Adrenal gland (tissue), 12 donors: Measurements from ENCODE around the gene SOCS7. TPM values are rescaled to one million over a fixed set of nuclear protein-coding genes. Genes with fewer than 3 reads are reported as not detected.

Source experiments
- DNase-seq, 7 donors: peaks; one replicate each; pipeline ENCODE4 v3.0.0-alpha.2; 2019 to 2020
- H3K27ac ChIP-seq, 5 donors: fragments of 200-600 bp; sonication (generic) in 4 of 5; 1 replicate in 3 of 5; 2 replicates in 2 of 5; pipeline versions ENCODE4 v1.5.1 to v1.8.0; 2016 to 2020; ENCODE audit warnings: mild to moderate bottlenecking in 1 of 5
- H3K27me3 ChIP-seq: fragments of 200-600 bp; 2 replicates; pipeline ENCODE4 v1.8.0; 2021
- H3K36me3 ChIP-seq, 2 donors: fragments of 200-600 bp; replicated peaks in 1 of 2; 1 replicate in 1 of 2; 2 replicates in 1 of 2; pipeline versions ENCODE4 v1.5.1 to v1.8.0; 2018 to 2022
- H3K4me1 ChIP-seq, 2 donors: fragments of 200-600 bp; replicated peaks in 1 of 2; 1 replicate in 1 of 2; 2 replicates in 1 of 2; pipeline versions ENCODE4 v1.5.1 to v1.8.0; 2018 to 2021
- H3K4me3 ChIP-seq, 4 donors: fragments of 200-600 bp; sonication (generic) in 3 of 4; one replicate each; pipeline ENCODE4 v1.5.1; 2016 to 2018
- H3K9me3 ChIP-seq, 3 donors: fragments of 200-600 bp; sonication (generic) in 1 of 3; replicated peaks in 1 of 3; 1 replicate in 2 of 3; 2 replicates in 1 of 3; pipeline versions ENCODE4 v1.5.1 to v1.8.0; 2016 to 2021
- CTCF ChIP-seq, 6 experiments: fragments of 450-650 bp in 4 of 6; fragments of 200-600 bp in 2 of 6; sonication (generic) in 1 of 6; IDR thresholded peaks; 1 replicate in 5 of 6; 2 replicates in 1 of 6; pipeline versions ENCODE4 v1.5.1 to v1.8.0; 2016 to 2021; ENCODE audit warnings: antibody characterized with exemption in 6 of 6, mild to moderate bottlenecking in 2 of 6, moderate library complexity in 1 of 6
- POLR2A ChIP-seq, 2 donors: fragments of 450-650 bp; IDR thresholded peaks; one replicate each; pipeline ENCODE4 v1.6.1; 2017; ENCODE audit warnings: antibody characterized with exemption in 2 of 2, mild to moderate bottlenecking in 2 of 2, moderate library complexity in 1 of 2
- WGBS, 4 donors: extraction: QIAGEN DNeasy Blood & Tissue Kit in 2 of 4; methylation state at CpG; one replicate each; pipeline versions ENCODE4 v1.1.5 to v1.1.7; 2013 to 2017; 5-methylcytosine and 5-hydroxymethylcytosine counted together
- intact Hi-C, 2 donors: fragments of 100-400 bp; cut with DNase I; formaldehyde crosslinking; loops; one replicate each; pipeline versions ENCODE4 v1.14.1 to v1.15.0; 2022 to 2023
- polyA plus RNA-seq, 3 donors: library from polyadenylated mRNA; stranded (reverse); fragments of 200-250 nt in 2 of 3; fragments of 350-450 nt in 1 of 3; fragmentation: Illumina TruSeq in 1 of 3; extraction: RNeasy Lipid Tissue Mini Kit (QIAGEN cat#74804) in 1 of 3; gene quantifications; one replicate each; pipeline ENCODE4 v1.2.3, GENCODE V29; 2013 to 2014
- total RNA-seq, 9 donors: library from RNA; depleted of rRNA in 4 of 9; stranded (reverse); fragments of >200 nt in 4 of 9; fragments of 120-200 nt in 1 of 9; fragmentation: NEBNext Ultra II Directional in 1 of 9; extraction: Animal tissue kit (Norgen Biotek cat#: 25700) in 1 of 9; gene quantifications; one replicate each; pipeline versions ENCODE4 v1.1.0 to v1.2.4, GENCODE V29; 2013 to 2023
- donor health status: healthy with polysubstance abuse.
- donor health status: Bipolar disorder and iron deficiency.
- donor health status: DM: yes; HTN: yes; CAD: no.
- donor health status: DM: no; HTN: no; CAD: no.
- donor health status: DM: no; HTN: no; CAD: no.
- donor health status: DM: yes; HTN: yes; CAD: no.

SOCS7 gene
- total and polyA plus RNA-seq, 12 donors, result 2.7 to 51.3 (median 18.5) TPM

GRCh38 chr17:38327936-38328335 is 23.7 kb upstream of the SOCS7 start:
- 24 to 62% (median 38%) methylated on average over 1 of the region's 1 CpG for WGBS, 4 donors
- H3K9me3 ChIP-seq, result no peaks in the 10 kb centered on the region
- H3K4me1 ChIP-seq, result no peaks in the 10 kb centered on the region
- TF ChIP-seq POLR2A (IDR thresholded peaks at IDR 0.05) (no peak), CTCF (IDR thresholded peaks at IDR 0.05) (no peak)
- no peak for DNase-seq
- H3K27me3 ChIP-seq, result no peaks in the 10 kb centered on the region
- H3K4me3 ChIP-seq, result no peak overlapping the region
- intact Hi-C loops, result no loop called here
- no peak overlapping the region for H3K27ac ChIP-seq
- peaks cover 0 to 5% of the 10 kb centered on the region in 2 donors for H3K36me3 ChIP-seq

DNA sequence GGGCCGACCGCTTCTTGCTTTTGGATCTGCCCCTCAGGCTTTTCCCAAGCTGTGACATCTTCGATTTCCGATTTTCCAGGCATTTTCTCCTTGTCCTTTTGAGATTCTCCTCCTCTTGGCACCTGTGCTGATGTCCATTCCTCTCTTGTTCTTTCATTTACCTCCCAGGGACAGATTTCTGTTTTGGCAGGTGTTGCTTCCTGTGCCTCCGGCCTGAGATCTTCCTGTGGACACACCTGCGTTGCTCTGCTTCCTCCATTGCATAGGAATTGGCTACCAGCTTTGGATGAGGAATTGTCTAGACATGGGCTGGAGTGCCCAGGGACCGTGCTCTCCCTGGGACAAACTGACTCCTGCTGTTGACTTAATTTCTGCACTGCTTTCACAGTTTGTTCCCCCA is 23.0 kb upstream of the SOCS7 start:
- Histone ChIP-seq H3K27me3 (peaks cover 3% of the 10 kb centered on the region), H3K4me3 (no peak overlapping the region), H3K4me1 (no peaks in the 10 kb centered on the region), H3K9me3 (no peaks in the 10 kb centered on the region), H3K36me3 (no peaks in the 10 kb centered on the region), H3K27ac (no peak overlapping the region)
- TF ChIP-seq CTCF (IDR thresholded peaks at IDR 0.05) (no peak), POLR2A (IDR thresholded peaks at IDR 0.05) (no peak)
- DNase-seq, result no peak
- intact Hi-C loops, result no loop called here
- 75 to 86% (median 79%) methylated on average over 7 of the region's 7 CpGs for WGBS, 4 donors

- no peak for DNase-seq
- 76 to 88% (median 84%) methylated on average over 7 of the region's 7 CpGs for WGBS, 4 donors
- Histone ChIP-seq H3K36me3 (no peaks in the 10 kb centered on the region), H3K27me3 (peaks cover 8% of the 10 kb centered on the region), H3K4me1 (no peaks in the 10 kb centered on the region), H3K4me3 (no peak overlapping the region), H3K27ac (no peak overlapping the region), H3K9me3 (no peaks in the 10 kb centered on the region)
- intact Hi-C loops, result no loop called here
- TF ChIP-seq POLR2A (IDR thresholded peaks at IDR 0.05) (no peak), CTCF (IDR thresholded peaks at IDR 0.05) (no peak)
Observed at GRCh38 chr17:38329284-38329683, 22.4 kb upstream of the SOCS7 start.

DNA sequence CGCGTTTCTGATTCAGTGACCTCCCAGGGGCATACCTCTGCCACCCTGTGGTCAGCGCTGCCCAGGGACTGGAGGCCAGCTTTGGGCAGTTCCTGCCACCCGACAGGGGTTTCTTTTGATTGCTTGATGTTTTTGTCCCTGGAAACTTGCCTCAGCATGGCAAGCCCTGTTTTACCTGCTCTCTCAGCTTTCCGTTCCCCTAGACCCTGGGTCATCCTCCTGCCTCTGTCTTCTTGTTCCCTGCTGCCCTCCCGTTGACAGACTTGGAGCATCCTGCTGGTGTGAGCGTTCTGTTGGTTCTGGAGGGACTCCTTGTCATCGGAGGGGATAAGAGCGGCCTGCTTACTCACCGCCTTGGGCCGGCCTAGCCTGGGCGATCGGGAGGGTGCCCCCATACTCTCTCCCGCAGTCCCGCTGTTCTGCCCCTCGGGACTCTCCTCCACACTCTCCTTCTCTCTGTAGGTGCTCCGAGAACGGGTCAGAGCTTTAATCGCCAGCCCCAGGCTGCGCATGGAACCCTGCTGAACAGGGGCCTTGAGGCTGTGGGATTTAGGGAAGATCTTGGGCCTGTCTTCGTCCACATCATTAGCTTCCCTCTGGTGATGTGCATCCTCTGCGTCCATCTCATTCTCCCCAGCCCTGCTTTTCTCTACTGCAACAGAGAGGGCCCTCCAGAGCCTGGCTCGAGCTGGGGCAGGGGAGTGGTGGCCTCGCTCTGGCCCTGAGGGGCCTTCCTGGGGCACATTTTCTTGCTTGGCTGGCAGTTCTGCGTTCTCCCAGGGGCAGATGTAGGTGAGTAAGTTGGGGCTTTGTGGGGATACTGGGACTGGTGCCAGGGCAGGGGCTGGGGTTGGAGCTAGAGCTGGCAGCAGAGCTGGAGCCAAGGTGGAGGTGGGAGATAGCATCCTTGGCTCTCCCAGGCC is 21.6 kb upstream of the SOCS7 start:
- H3K27me3 ChIP-seq, result peaks cover 8% of the 10 kb centered on the region
- WGBS, 4 donors, result 79 to 88% (median 87%) methylated on average over 9 to 25 of the region's 25 CpGs

More for the DNA sequence above, 21.6 kb upstream of the SOCS7 start:
- Histone ChIP-seq H3K27ac (no peak overlapping the region), H3K4me3 (no peak overlapping the region), H3K36me3 (no peaks in the 10 kb centered on the region), H3K4me1 (no peaks in the 10 kb centered on the region), H3K9me3 (no peaks in the 10 kb centered on the region)
- intact Hi-C loops, result loop anchor here in 1 of 2 donors (10.0 kb wide), 1 partner anchor 335 kb away; no protein-coding TSS in a partner anchor
- DNase-seq, result no peak
- TF ChIP-seq POLR2A (IDR thresholded peaks at IDR 0.05), result no peak
- no peak for TF ChIP-seq CTCF (IDR thresholded peaks at IDR 0.05)
